22Rv1 (cell line): ENCODE data around the gene ANGEL2.

Experiments
- CTCF ChIP-seq: fragments of 450-650 bp; IDR thresholded peaks from 2 replicates; pipeline ENCODE4 v1.5.1; 2017; ENCODE audit warnings: mild to moderate bottlenecking
- ZFX ChIP-seq: fragments of 450-650 bp; IDR thresholded peaks from 2 replicates; pipeline ENCODE4 v1.6.1; 2017; ENCODE audit warnings: antibody characterized with exemption, borderline replicate concordance

- no peak for TF ChIP-seq CTCF
- TF ChIP-seq ZFX = no peak
These were observed 35.4 kb downstream of the ANGEL2 start for GRCh38 chr1:212980123-212980785.
